Measurements from ENCODE around the gene IFI27. TPM values are rescaled to one million over a fixed set of nuclear protein-coding genes. Genes with fewer than 3 reads are reported as not detected.
"Not testable (repeated sequence)": the region's sequence is repeated elsewhere in the genome, so short reads cannot be mapped to it uniquely, and the experiment has no call there.

The IFI27 gene
- total RNA-seq, 1 donor = 80.7 TPM

DNA sequence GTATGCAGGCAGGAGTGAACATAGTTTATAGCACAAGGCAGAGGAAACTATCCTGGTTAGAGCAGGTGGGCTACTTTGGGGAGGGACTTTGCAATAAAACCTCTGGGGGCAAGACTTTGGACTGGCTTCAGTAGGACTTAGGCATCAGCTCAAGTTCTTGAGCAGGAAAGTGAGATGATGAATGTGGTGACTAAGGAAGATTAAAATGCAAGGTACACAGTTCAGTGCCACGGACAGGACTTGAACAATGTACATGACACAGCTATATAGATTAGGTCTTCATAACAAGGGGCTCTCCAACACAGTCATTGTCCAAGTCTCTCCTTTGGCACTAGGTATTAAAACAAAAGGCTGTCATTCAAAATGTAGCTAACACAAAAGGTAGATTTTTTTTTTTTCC lies 42.1 kb downstream of the IFI27 start:
- H3K4me3 ChIP-seq (ENCODE audit: insufficient read depth, low read length) = no peak overlapping the region
- no peak overlapping the region for H2AFZ ChIP-seq (ENCODE audit: low read length)
- no peak for DNase-seq (ENCODE audit: insufficient read length, low spot score, missing footprints)
- H4K20me1 ChIP-seq (ENCODE audit: insufficient read depth, low read length) = no peaks in the 10 kb centered on the region
- H3K79me2 ChIP-seq (ENCODE audit: insufficient read depth, low read length) = no peaks in the 10 kb centered on the region
- no peaks in the 10 kb centered on the region for H3K4me1 ChIP-seq (ENCODE audit: insufficient read depth, low read length)
- H3K27ac ChIP-seq (ENCODE audit: low read depth, low read length) = no peak overlapping the region
- H3K27me3 ChIP-seq (ENCODE audit: insufficient read depth, low read length) = peaks cover 11% of the 10 kb centered on the region
- H3K36me3 ChIP-seq (ENCODE audit: insufficient read depth, low read length) = no peaks in the 10 kb centered on the region
- TF ChIP-seq, protein P1, sequence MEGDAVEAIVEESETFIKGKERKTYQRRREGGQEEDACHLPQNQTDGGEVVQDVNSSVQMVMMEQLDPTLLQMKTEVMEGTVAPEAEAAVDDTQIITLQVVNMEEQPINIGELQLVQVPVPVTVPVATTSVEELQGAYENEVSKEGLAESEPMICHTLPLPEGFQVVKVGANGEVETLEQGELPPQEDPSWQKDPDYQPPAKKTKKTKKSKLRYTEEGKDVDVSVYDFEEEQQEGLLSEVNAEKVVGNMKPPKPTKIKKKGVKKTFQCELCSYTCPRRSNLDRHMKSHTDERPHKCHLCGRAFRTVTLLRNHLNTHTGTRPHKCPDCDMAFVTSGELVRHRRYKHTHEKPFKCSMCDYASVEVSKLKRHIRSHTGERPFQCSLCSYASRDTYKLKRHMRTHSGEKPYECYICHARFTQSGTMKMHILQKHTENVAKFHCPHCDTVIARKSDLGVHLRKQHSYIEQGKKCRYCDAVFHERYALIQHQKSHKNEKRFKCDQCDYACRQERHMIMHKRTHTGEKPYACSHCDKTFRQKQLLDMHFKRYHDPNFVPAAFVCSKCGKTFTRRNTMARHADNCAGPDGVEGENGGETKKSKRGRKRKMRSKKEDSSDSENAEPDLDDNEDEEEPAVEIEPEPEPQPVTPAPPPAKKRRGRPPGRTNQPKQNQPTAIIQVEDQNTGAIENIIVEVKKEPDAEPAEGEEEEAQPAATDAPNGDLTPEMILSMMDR (IDR thresholded peaks at IDR 0.05; ENCODE audit: extremely low read depth, low read depth, low read length) = no peak
- no peaks in the 10 kb centered on the region for H3K9me3 ChIP-seq (ENCODE audit: low read depth, low read length)
- no peak overlapping the region for H3K4me2 ChIP-seq (ENCODE audit: insufficient read depth, low read length)

DNA sequence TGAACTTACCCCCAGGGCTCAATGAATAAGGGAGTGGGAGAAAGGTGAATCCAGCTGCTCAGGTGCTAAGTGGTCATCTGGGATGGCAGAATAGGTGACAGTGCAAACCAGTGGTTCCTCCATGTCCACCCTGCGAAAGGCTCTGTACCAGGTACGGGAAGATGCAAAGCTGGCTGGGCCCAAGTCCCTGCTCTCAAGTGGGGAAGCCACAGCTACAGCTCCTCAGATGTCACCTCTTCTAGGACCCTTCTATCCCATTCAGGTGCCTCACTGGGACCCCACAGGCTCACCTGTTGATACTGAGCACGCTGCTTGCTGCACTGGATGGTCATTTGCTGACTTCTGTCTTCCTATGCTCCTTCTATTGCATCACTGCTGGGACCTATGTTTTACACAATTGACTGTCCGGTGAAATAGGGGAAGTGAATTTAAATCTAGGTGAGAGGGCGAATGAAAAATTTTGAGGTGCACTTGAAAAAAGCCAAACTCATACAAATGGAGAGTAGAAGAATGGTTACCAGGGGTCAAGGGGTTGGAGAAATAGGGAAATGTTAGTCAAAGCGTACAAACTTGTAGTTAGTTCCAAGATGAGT lies 43.3 kb downstream of the IFI27 start:
- H3K4me3 ChIP-seq (ENCODE audit: insufficient read depth, low read length) = no peak overlapping the region
- no peaks in the 10 kb centered on the region for H3K4me1 ChIP-seq (ENCODE audit: insufficient read depth, low read length)
- H3K79me2 ChIP-seq (ENCODE audit: insufficient read depth, low read length) = no peaks in the 10 kb centered on the region
- no peaks in the 10 kb centered on the region for H3K9me3 ChIP-seq (ENCODE audit: low read depth, low read length)
- TF ChIP-seq, protein P1 (IDR thresholded peaks at IDR 0.05; ENCODE audit: extremely low read depth, low read depth, low read length) = no peak
- DNase-seq (ENCODE audit: insufficient read length, low spot score, missing footprints) = no peak
- no peak overlapping the region for H2AFZ ChIP-seq (ENCODE audit: low read length)
- no peak overlapping the region for H3K27ac ChIP-seq (ENCODE audit: low read depth, low read length)
- H3K27me3 ChIP-seq (ENCODE audit: insufficient read depth, low read length) = peaks cover 19% of the 10 kb centered on the region
- no peaks in the 10 kb centered on the region for H3K36me3 ChIP-seq (ENCODE audit: insufficient read depth, low read length)
- H3K4me2 ChIP-seq (ENCODE audit: insufficient read depth, low read length) = no peak overlapping the region
- H4K20me1 ChIP-seq (ENCODE audit: insufficient read depth, low read length) = no peaks in the 10 kb centered on the region

- H3K4me2 ChIP-seq (ENCODE audit: insufficient read depth, low read length); DNase-seq (ENCODE audit: insufficient read length, low spot score, missing footprints); H3K27ac ChIP-seq (ENCODE audit: low read depth, low read length); H3K79me2 ChIP-seq (ENCODE audit: insufficient read depth, low read length); H2AFZ ChIP-seq (ENCODE audit: low read length); H4K20me1 ChIP-seq (ENCODE audit: insufficient read depth, low read length); H3K4me1 ChIP-seq (ENCODE audit: insufficient read depth, low read length); H3K9me3 ChIP-seq (ENCODE audit: low read depth, low read length); H3K4me3 ChIP-seq (ENCODE audit: insufficient read depth, low read length); H3K36me3 ChIP-seq (ENCODE audit: insufficient read depth, low read length): not testable (repeated sequence)
- H3K27me3 ChIP-seq (ENCODE audit: insufficient read depth, low read length) = peaks cover 19% of the 10 kb centered on the region
Observed at GRCh38 chr14:94156143-94156542, 45.6 kb downstream of the IFI27 start.

GRCh38 chr14:94157197-94157596 lies 46.7 kb downstream of the IFI27 start:
- no peak for DNase-seq (ENCODE audit: insufficient read length, low spot score, missing footprints)
- Histone ChIP-seq H3K4me3 (ENCODE audit: insufficient read depth, low read length) (no peak overlapping the region), H3K4me1 (ENCODE audit: insufficient read depth, low read length) (no peaks in the 10 kb centered on the region), H3K27ac (ENCODE audit: low read depth, low read length) (no peak overlapping the region), H3K9me3 (ENCODE audit: low read depth, low read length) (no peaks in the 10 kb centered on the region), H3K36me3 (ENCODE audit: insufficient read depth, low read length) (no peaks in the 10 kb centered on the region), H3K27me3 (ENCODE audit: insufficient read depth, low read length) (peaks cover 19% of the 10 kb centered on the region), H4K20me1 (ENCODE audit: insufficient read depth, low read length) (no peaks in the 10 kb centered on the region), H3K4me2 (ENCODE audit: insufficient read depth, low read length) (no peak overlapping the region), H2AFZ (ENCODE audit: low read length) (no peak overlapping the region), H3K79me2 (ENCODE audit: insufficient read depth, low read length) (no peaks in the 10 kb centered on the region)
- TF ChIP-seq, protein P1 (IDR thresholded peaks at IDR 0.05; ENCODE audit: extremely low read depth, low read depth, low read length) = no peak
